ENCODE measurements around the gene S100A5. TPM values are rescaled to one million over a fixed set of nuclear protein-coding genes. Genes with fewer than 3 reads are reported as not detected.

S100A5 gene
- total and polyA plus RNA-seq, 10 of the 15 experiments (the other 5 are each of a cell fraction or from before 2014, with no cell fraction given) = 0.47 to 0.75 (median 0.56) TPM; not detected in 6

GRCh38 chr1:153527023-153527682 lies 13.6 kb downstream of the S100A5 start:
- Histone ChIP-seq H4K20me1 (ENCODE audit: control insufficient read depth, insufficient read depth) (no peaks in the 10 kb centered on the region), H3K9me3 (replicated peaks; ENCODE audit: control insufficient read depth, insufficient read depth, low read length) (no peaks in the 10 kb centered on the region), H3K36me3 (ENCODE audit: control insufficient read depth in 2 of 2, insufficient read depth in 2 of 2, low read length in 1 of 2) (no peaks in the 10 kb centered on the region), H2AFZ (ENCODE audit: control insufficient read depth, low read depth, low read length) (no peak overlapping the region), H3K4me1 (ENCODE audit: control insufficient read depth, insufficient read depth, low read length) (no peaks in the 10 kb centered on the region), H3K4me3 (no peak overlapping the region), H3K27me3 (replicated peaks in 1 of 2; ENCODE audit: control insufficient read depth in 2 of 2, insufficient read depth in 2 of 2, low read length in 1 of 2) (0 out of 4 replicates have a peak, but pooled peaks cover 0 to 3% of the 10 kb centered on the region in 2 experiments), H3K79me2 (ENCODE audit: control insufficient read depth, insufficient read depth, low read length) (no peaks in the 10 kb centered on the region), H3K27ac (ENCODE audit: control insufficient read depth, insufficient read depth) (no peak overlapping the region), H3K9ac (ENCODE audit: control insufficient read depth, insufficient read depth, low read length) (no peak overlapping the region), H3K4me2 (ENCODE audit: control insufficient read depth, insufficient read depth) (no peak overlapping the region)
- ChIA-PET CTCF (interaction anchor here (4.2 kb wide), 1 partner anchor 16 kb away, joined by 22 read pairs; no protein-coding TSS in a partner anchor), RAD21 (ENCODE audit: unreplicated experiment) (no interaction called here), SMC1A (ENCODE audit: uncharacterized antibody, unreplicated experiment) (no interaction called here), POLR2A (no interaction called here)
- intact Hi-C loops (cut with micrococcal nuclease; ENCODE audit: unreplicated experiment) = no loop called here
- no peak for DNase-seq (ENCODE audit: low read depth, low spot score)
- no TSS peak for BruUV-seq (replicated peaks)
- in situ Hi-C loops (cut with MboI) = no loop called here
- no peak for TF ChIP-seq ZNF384 (IDR thresholded peaks at IDR 0.05; ENCODE audit: borderline replicate concordance, low read depth, low read length)
- TF ChIP-seq NFIC (IDR thresholded peaks at IDR 0.05; ENCODE audit: low read depth, low read length) = no peak
- TF ChIP-seq, protein P1, sequence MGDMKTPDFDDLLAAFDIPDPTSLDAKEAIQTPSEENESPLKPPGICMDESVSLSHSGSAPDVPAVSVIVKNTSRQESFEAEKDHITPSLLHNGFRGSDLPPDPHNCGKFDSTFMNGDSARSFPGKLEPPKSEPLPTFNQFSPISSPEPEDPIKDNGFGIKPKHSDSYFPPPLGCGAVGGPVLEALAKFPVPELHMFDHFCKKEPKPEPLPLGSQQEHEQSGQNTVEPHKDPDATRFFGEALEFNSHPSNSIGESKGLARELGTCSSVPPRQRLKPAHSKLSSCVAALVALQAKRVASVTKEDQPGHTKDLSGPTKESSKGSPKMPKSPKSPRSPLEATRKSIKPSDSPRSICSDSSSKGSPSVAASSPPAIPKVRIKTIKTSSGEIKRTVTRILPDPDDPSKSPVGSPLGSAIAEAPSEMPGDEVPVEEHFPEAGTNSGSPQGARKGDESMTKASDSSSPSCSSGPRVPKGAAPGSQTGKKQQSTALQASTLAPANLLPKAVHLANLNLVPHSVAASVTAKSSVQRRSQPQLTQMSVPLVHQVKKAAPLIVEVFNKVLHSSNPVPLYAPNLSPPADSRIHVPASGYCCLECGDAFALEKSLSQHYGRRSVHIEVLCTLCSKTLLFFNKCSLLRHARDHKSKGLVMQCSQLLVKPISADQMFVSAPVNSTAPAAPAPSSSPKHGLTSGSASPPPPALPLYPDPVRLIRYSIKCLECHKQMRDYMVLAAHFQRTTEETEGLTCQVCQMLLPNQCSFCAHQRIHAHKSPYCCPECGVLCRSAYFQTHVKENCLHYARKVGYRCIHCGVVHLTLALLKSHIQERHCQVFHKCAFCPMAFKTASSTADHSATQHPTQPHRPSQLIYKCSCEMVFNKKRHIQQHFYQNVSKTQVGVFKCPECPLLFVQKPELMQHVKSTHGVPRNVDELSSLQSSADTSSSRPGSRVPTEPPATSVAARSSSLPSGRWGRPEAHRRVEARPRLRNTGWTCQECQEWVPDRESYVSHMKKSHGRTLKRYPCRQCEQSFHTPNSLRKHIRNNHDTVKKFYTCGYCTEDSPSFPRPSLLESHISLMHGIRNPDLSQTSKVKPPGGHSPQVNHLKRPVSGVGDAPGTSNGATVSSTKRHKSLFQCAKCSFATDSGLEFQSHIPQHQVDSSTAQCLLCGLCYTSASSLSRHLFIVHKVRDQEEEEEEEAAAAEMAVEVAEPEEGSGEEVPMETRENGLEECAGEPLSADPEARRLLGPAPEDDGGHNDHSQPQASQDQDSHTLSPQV (IDR thresholded peaks at IDR 0.05) = no peak
- TF ChIP-seq ZNF24 (IDR thresholded peaks at IDR 0.05) = no peak
- no peak for FAIRE-seq
- WGBS (ENCODE audit: insufficient coverage, insufficient replicate concordance, low lambda C conversion rate, missing lambda C conversion rate) = 37% methylated on average over 8 of the region's 8 CpGs
- ATAC-seq = no peak

Data from GM12878 (cell line).